Measurements from ENCODE around the gene COL20A1.

- TF ChIP-seq EZH2 (IDR thresholded peaks at IDR 0.05; ENCODE audit: insufficient read depth, poor library complexity, severe bottlenecking) (no peak), EZH2phosphoT487 (IDR thresholded peaks at IDR 0.05; ENCODE audit: insufficient read depth, low read depth) (no peak)
Observed at GRCh38 chr20:63246490-63247288, 46.3 kb upstream of the COL20A1 start.
